GM23248 (cell line): ENCODE measurements around the gene THPO. TPM values are rescaled to one million over a fixed set of nuclear protein-coding genes. Genes with fewer than 3 reads are reported as not detected.
A peak's percentile ranks its signal among the peaks of the same experiment; 100 is the strongest.

Experiments
- DNase-seq: peaks from one replicate; pipeline ENCODE4 v3.0.0-alpha.2; 2015
- H2AFZ ChIP-seq: fragments of 200-600 bp; sonication (generic); 2 replicates; pipeline ENCODE4 v1.6.1; 2016; ENCODE audit warnings: antibody characterized with exemption
- H3F3A ChIP-seq: fragments of 200-600 bp; sonication (generic); 2 replicates; pipeline ENCODE4 v1.6.1; 2016; ENCODE audit warnings: mild to moderate bottlenecking, antibody characterized with exemption, mixed run types; ENCODE audit not compliant: insufficient read depth
- H3K27ac ChIP-seq: fragments of 200-600 bp; sonication (generic); 2 replicates; pipeline ENCODE4 v1.5.1; 2016; ENCODE audit warnings: mild to moderate bottlenecking
- H3K27me3 ChIP-seq: fragments of 200-600 bp; sonication (generic); replicated peaks from 2 replicates; pipeline ENCODE4 v1.6.1; 2016; ENCODE audit warnings: mild to moderate bottlenecking; ENCODE audit not compliant: insufficient read depth
- H3K36me3 ChIP-seq: fragments of 200-600 bp; sonication (generic); 2 replicates; pipeline ENCODE4 v1.6.1; 2016; ENCODE audit warnings: low read depth, mild to moderate bottlenecking
- H3K4me1 ChIP-seq: fragments of 200-600 bp; sonication (generic); 2 replicates; pipeline ENCODE4 v1.6.1; 2016; ENCODE audit warnings: mild to moderate bottlenecking; ENCODE audit not compliant: insufficient read depth
- H3K4me2 ChIP-seq: fragments of 200-600 bp; sonication (generic); one replicate; pipeline ENCODE4 v1.6.1; 2016; ENCODE audit warnings: mild to moderate bottlenecking; ENCODE audit not compliant: unreplicated experiment
- H3K4me3 ChIP-seq: fragments of 200-600 bp; sonication (generic); 2 replicates; pipeline ENCODE4 v1.5.1; 2016; ENCODE audit warnings: mild to moderate bottlenecking
- H3K79me2 ChIP-seq: fragments of 200-600 bp; sonication (generic); 2 replicates; pipeline ENCODE4 v1.6.1; 2016; ENCODE audit warnings: mild to moderate bottlenecking; ENCODE audit not compliant: insufficient read depth
- H3K9ac ChIP-seq: fragments of 200-600 bp; sonication (generic); 2 replicates; pipeline ENCODE4 v1.6.1; 2016; ENCODE audit warnings: mild to moderate bottlenecking
- H3K9me2 ChIP-seq: fragments of 200-600 bp; sonication (generic); 2 replicates; pipeline ENCODE4 v1.6.1; 2016; ENCODE audit warnings: mixed run types, mild to moderate bottlenecking, moderate library complexity; ENCODE audit not compliant: insufficient read depth
- H3K9me3 ChIP-seq: fragments of 200-600 bp; sonication (generic); one replicate; pipeline ENCODE4 v1.6.1; 2017; ENCODE audit warnings: low read depth
- H4K20me1 ChIP-seq: fragments of 200-600 bp; sonication (generic); 2 replicates; pipeline ENCODE4 v1.6.0; 2016; ENCODE audit not compliant: insufficient read depth
- EZH2 ChIP-seq: fragments of 200-600 bp; sonication (generic); IDR thresholded peaks from 2 replicates; pipeline ENCODE4 v1.6.1; 2018; ENCODE audit warnings: antibody characterized with exemption, mild to moderate bottlenecking; ENCODE audit not compliant: insufficient read depth, poor library complexity, severe bottlenecking
- EZH2phosphoT487 ChIP-seq: fragments of 200-600 bp; sonication (generic); IDR thresholded peaks from 2 replicates; pipeline ENCODE4 v1.6.1; 2018; ENCODE audit warnings: antibody characterized with exemption, moderate library complexity, mild to moderate bottlenecking, low read depth; ENCODE audit not compliant: insufficient read depth
- WGBS, 2 experiments: methylation state at CpG; one replicate each; pipeline ENCODE4 v1.1.6; 2015 to 2017; ENCODE audit warnings: low lambda C conversion rate in 2 of 2, low coverage in 1 of 2; ENCODE audit errors: missing lambda C conversion rate in 2 of 2; 5-methylcytosine and 5-hydroxymethylcytosine counted together
- in situ Hi-C: fragments of 300-500 bp; cut with MboI; formaldehyde crosslinking; loops from 2 replicates; pipeline ENCODE4 v1.15.0; 2020
- polyA plus RNA-seq: library from polyadenylated mRNA; unstranded; fragments of >200 nt; fragmentation: Nextera tagmentation; extraction: Ambion mirVana; gene quantifications from 2 replicates; pipeline ENCODE4 v1.2.1, GENCODE V29; 2016
- total RNA-seq: library from RNA; depleted of rRNA; stranded (reverse); fragments of >200 nt; shearing (Covaris generic); gene quantifications from 2 replicates; pipeline ENCODE4 v1.2.3, GENCODE V29; 2014

The THPO gene
- total and polyA plus RNA-seq, 2 experiments from 2014 or later, result not detected

GRCh38 chr3:184372296-184372821 is 5.6 kb downstream of the THPO start:
- Histone ChIP-seq H3K4me1 (peaks cover 28% of the 10 kb centered on the region), H3K27me3 (peaks cover 4% of the 10 kb centered on the region; the same call in 1 of the 2 replicates), H3F3A (peaks cover 30% of the 10 kb centered on the region), H2AFZ (no peak overlapping the region), H3K27ac (no peak overlapping the region), H3K4me2 (no peak overlapping the region), H4K20me1 (no peaks in the 10 kb centered on the region), H3K9me2 (no peaks in the 10 kb centered on the region), H3K4me3 (no peak overlapping the region), H3K79me2 (no peaks in the 10 kb centered on the region), H3K9me3 (no peaks in the 10 kb centered on the region), H3K9ac (no peak overlapping the region), H3K36me3 (0 out of 2 replicates have a peak, but pooled peaks cover 3% of the 10 kb centered on the region)
- DNase-seq, result no peak
- in situ Hi-C loops, result loop anchor here (10.0 to 25.0 kb wide), 2 partner anchors 152 to 415 kb away; no protein-coding TSS in a partner anchor
- TF ChIP-seq EZH2phosphoT487 (no peak), EZH2 (no peak)
- WGBS, 2 experiments, result 78 to 79% methylated on average over 8 of the region's 8 CpGs

GRCh38 chr3:184371570-184372018 is 6.4 kb downstream of the THPO start:
- no peak for TF ChIP-seq EZH2
- TF ChIP-seq EZH2phosphoT487, result no peak
- H3K4me2 ChIP-seq, result no peak overlapping the region
- 47 to 48% methylated on average over 5 of the region's 5 CpGs for WGBS, 2 experiments

GRCh38 chr3:184368586-184369183 is 9.3 kb downstream of the THPO start:
- H4K20me1 ChIP-seq, result no peaks in the 10 kb centered on the region
- DNase-seq, result peak; percentile 84
- H3K4me1 ChIP-seq, result peaks cover 39% of the 10 kb centered on the region
- H3K79me2 ChIP-seq, result peaks cover 25% of the 10 kb centered on the region
- H3K9ac ChIP-seq, result no peak overlapping the region
- H2AFZ ChIP-seq, result no peak overlapping the region
- H3K36me3 ChIP-seq, result peaks cover 20% of the 10 kb centered on the region
- peak overlapping the region; percentile 61 for H3K27ac ChIP-seq
- in situ Hi-C loops, result loop anchor here (25.0 kb wide), 1 partner anchor 419 kb away; no protein-coding TSS in a partner anchor
- no peak for TF ChIP-seq EZH2
- TF ChIP-seq EZH2phosphoT487, result no peak
- no peaks in the 10 kb centered on the region for H3K9me2 ChIP-seq
- WGBS, 2 experiments, result 20 to 30% methylated on average over 3 of the region's 3 CpGs
- H3K4me2 ChIP-seq, result peak overlapping the region; percentile 15
- H3K4me3 ChIP-seq, result no peak overlapping the region
- peaks cover 50% of the 10 kb centered on the region for H3F3A ChIP-seq
- no peaks in the 10 kb centered on the region for H3K27me3 ChIP-seq
- H3K9me3 ChIP-seq, result no peaks in the 10 kb centered on the region

More at GRCh38 chr3:184371570-184372018, 6.4 kb downstream of the THPO start:
- Histone ChIP-seq H3K79me2 (no peaks in the 10 kb centered on the region), H3K9me3 (no peaks in the 10 kb centered on the region), H3F3A (peaks cover 38% of the 10 kb centered on the region), H3K27ac (no peak overlapping the region), H2AFZ (no peak overlapping the region), H4K20me1 (no peaks in the 10 kb centered on the region), H3K4me3 (no peak overlapping the region), H3K36me3 (peaks cover 11% of the 10 kb centered on the region), H3K27me3 (peaks cover under 1% of the 10 kb centered on the region; the same call in 1 of the 2 replicates), H3K9me2 (no peaks in the 10 kb centered on the region), H3K9ac (no peak overlapping the region), H3K4me1 (peaks cover 28% of the 10 kb centered on the region)
- DNase-seq, result peak; percentile 95
- in situ Hi-C loops, result loop anchor here (10.0 to 25.0 kb wide), 2 partner anchors 153 to 416 kb away; no protein-coding TSS in a partner anchor

GRCh38 chr3:184368116-184368515 is 9.9 kb downstream of the THPO start:
- Histone ChIP-seq H3K9me2 (no peaks in the 10 kb centered on the region), H4K20me1 (no peaks in the 10 kb centered on the region), H3K36me3 (peaks cover 20% of the 10 kb centered on the region), H3K4me2 (peak overlapping the region; percentile 15), H3K27me3 (no peaks in the 10 kb centered on the region), H3K27ac (peak overlapping the region; percentile 61), H3K9me3 (no peaks in the 10 kb centered on the region), H3K79me2 (peaks cover 28% of the 10 kb centered on the region), H3K9ac (no peak overlapping the region), H3F3A (peaks cover 50% of the 10 kb centered on the region), H3K4me3 (no peak overlapping the region), H3K4me1 (peaks cover 33% of the 10 kb centered on the region), H2AFZ (no peak overlapping the region)
- WGBS, 2 experiments, result 69 to 73% methylated on average over 9 of the region's 9 CpGs
- in situ Hi-C loops, result loop anchor here (25.0 kb wide), 1 partner anchor 419 kb away; no protein-coding TSS in a partner anchor
- TF ChIP-seq EZH2 (no peak), EZH2phosphoT487 (no peak)
- no peak for DNase-seq
